Mammary epithelial cell (primary cell): Measurements from ENCODE around the gene NLGN1.

Source experiments
- EZH2 ChIP-seq: IDR thresholded peaks from 2 replicates; pipeline ENCODE4 v1.6.1; 2012; ENCODE audit warnings: low read length, inconsistent platforms, borderline replicate concordance
- TF ChIP-seq, protein P1 (sequence below), 2 donors: IDR thresholded peaks in 1 of 2; conservative IDR thresholded peaks in 1 of 2; 2 replicates each; pipeline ENCODE4 v1.5.1; 2011 to 2012; ENCODE audit warnings: inconsistent platforms in 2 of 2, low read length in 2 of 2, mild to moderate bottlenecking in 2 of 2, control low read depth in 1 of 2, low read depth in 1 of 2; ENCODE audit not compliant: insufficient read depth in 1 of 2; ENCODE audit errors: extremely low read depth in 1 of 2

DNA sequence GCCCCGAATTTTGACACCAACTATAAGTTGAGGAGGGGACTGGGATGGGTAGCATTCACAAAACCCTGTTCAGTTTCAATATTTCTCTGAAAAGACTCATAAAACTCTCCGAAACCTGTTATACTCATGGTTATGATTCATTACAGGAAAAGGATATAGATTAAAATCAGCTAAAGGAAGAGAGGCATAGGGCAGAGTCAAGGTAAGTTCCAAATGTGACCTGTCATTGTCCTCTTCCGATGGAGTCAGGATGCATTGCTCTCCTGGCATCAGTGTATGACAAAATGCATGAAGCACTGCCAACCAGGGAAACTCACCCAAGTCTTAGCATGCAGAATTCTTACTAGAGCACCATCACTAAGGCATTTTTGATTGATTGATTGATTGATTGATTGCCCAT is 936.6 kb downstream of the NLGN1 start:
- TF ChIP-seq, protein P1, sequence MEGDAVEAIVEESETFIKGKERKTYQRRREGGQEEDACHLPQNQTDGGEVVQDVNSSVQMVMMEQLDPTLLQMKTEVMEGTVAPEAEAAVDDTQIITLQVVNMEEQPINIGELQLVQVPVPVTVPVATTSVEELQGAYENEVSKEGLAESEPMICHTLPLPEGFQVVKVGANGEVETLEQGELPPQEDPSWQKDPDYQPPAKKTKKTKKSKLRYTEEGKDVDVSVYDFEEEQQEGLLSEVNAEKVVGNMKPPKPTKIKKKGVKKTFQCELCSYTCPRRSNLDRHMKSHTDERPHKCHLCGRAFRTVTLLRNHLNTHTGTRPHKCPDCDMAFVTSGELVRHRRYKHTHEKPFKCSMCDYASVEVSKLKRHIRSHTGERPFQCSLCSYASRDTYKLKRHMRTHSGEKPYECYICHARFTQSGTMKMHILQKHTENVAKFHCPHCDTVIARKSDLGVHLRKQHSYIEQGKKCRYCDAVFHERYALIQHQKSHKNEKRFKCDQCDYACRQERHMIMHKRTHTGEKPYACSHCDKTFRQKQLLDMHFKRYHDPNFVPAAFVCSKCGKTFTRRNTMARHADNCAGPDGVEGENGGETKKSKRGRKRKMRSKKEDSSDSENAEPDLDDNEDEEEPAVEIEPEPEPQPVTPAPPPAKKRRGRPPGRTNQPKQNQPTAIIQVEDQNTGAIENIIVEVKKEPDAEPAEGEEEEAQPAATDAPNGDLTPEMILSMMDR (conservative IDR thresholded peaks at IDR 0.05 in 1 of 2, IDR thresholded peaks at IDR 0.05 in 1 of 2; ENCODE audit: extremely low read depth in 1 of 2, insufficient read depth in 1 of 2, low read depth in 1 of 2, low read length in 2 of 2) = no peak
- no peak for TF ChIP-seq EZH2
